Stimulated activated memory B cell treated with anti-CD40 and anti-IgM and Interleukin-4, amounts not matched to agents 10 μg/mL and 1 μg/mL and 100 μg/mL, for 72 hours (primary cell): ENCODE data around the gene FOSL1.
"Not testable (repeated sequence)": the region's sequence is repeated elsewhere in the genome, so short reads cannot be mapped to it uniquely, and the experiment has no call there.

Experiments used
- ATAC-seq: fragments of 150-1000 bp; cut with Tn5 transposase; 2 replicates; pipeline ENCODE4 v1.10.0; 2021
- H3K27ac Mint-ChIP-seq: one replicate; pipeline ENCODE4 v1.8.0; 2022; ENCODE audit warnings: mild to moderate bottlenecking, mixed read lengths
- H3K27me3 Mint-ChIP-seq: one replicate; pipeline ENCODE4 v1.8.0; 2022; ENCODE audit warnings: mixed read lengths
- H3K36me3 Mint-ChIP-seq: one replicate; pipeline ENCODE4 v1.8.0; 2022; ENCODE audit warnings: mixed read lengths
- H3K4me1 Mint-ChIP-seq: one replicate; pipeline ENCODE4 v1.8.0; 2022; ENCODE audit warnings: mixed read lengths
- H3K4me3 Mint-ChIP-seq: one replicate; pipeline ENCODE4 v1.8.0; 2022; ENCODE audit warnings: mild to moderate bottlenecking, moderate library complexity, mixed read lengths
- H3K9me3 Mint-ChIP-seq: one replicate; pipeline ENCODE4 v1.8.0; 2022; ENCODE audit warnings: mixed read lengths

The FOSL1 gene

DNA sequence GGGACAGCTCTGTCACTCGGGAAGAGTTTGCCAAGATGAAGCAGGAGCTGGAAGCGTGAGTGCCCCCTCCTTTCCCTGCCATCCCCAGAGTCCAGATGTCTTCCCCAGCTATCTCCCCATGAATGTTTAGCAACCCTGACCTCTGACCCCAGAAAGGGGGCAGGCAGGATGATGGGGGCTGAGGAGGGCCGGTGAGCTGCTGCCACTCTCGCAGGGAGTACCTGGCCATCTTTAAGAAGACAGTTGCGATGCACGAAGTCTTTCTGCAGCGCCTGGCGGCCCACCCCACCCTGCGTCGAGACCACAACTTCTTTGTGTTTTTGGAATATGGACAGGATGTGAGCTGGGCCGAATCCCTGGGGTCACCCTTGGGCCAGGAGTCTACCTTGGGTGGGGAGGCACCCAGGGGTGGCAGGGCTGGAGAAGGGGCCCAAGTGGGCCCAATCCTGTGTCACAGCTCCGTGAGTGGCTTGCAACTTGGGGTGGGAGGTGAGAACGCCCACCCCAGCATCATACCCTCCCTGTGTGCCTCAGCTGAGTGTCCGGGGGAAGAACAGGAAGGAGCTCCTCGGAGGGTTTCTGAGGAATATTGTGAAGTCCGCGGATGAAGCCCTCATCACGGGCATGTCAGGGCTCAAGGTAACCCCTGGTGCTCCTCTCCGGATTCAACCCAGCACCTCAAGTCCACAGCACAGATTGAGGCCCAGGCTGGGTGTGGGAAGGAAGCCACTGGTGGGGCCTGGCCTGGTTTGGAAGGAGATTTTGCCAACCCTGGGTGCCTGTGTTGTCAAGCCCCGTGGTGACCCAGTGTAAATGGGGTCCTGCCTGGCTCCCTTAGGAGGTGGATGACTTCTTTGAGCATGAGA is 49.7 kb downstream of the FOSL1 start:
- no peak overlapping the region for H3K27ac Mint-ChIP-seq
- H3K36me3 Mint-ChIP-seq = peaks cover 49% of the 10 kb centered on the region
- no peaks in the 10 kb centered on the region for H3K9me3 Mint-ChIP-seq
- no peak overlapping the region for H3K4me3 Mint-ChIP-seq
- no peak for ATAC-seq
- peaks cover 24% of the 10 kb centered on the region for H3K4me1 Mint-ChIP-seq
- H3K27me3 Mint-ChIP-seq = no peaks in the 10 kb centered on the region

DNA sequence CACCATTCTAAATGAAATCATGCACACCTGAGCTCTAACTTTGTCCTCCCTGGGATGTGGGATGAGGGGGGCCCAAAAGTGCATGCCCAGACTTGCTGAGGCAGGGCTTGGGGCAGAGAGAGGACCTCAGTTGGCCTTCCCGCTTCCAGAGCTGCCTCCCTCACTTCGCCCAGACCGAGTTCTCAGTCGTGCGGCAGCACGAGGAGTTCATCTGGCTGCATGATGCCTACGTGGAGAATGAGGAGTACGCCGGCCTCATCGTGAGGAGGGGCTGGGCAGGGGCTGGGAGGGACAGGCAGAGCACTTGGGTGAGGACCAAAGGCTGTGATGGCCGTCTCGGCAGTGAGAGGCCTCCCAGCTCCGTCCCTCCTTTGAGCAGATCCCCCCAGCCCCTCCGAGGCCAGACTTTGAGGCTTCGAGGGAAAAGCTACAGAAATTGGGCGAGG is 50.4 kb downstream of the FOSL1 start:
- H3K27ac Mint-ChIP-seq = no peak overlapping the region
- no peak overlapping the region for H3K4me3 Mint-ChIP-seq
- no peak for ATAC-seq
- no peaks in the 10 kb centered on the region for H3K27me3 Mint-ChIP-seq
- H3K36me3 Mint-ChIP-seq = peaks cover 43% of the 10 kb centered on the region
- H3K9me3 Mint-ChIP-seq = no peaks in the 10 kb centered on the region
- H3K4me1 Mint-ChIP-seq = peaks cover 17% of the 10 kb centered on the region

DNA sequence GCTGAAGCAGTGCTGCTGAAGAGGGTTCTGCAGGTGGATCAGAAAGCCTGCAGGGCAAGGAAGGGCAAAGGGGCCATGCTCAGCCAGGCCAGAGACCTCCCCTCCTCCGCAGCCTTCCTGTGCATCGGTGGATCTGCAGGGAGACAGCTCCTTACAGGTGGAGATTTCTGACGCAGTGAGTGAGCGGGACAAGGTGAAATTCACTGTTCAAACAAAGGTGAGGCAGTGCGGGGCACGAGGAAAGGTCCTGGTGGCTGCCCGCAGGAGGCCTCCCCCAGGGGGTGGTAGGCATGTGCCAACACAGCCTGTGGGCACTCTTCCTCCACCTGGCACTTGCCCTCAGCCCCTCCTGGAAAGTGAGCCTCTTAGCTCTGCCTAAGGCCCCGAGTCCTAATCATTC is 50.8 kb downstream of the FOSL1 start:
- Mint-ChIP-seq H3K36me3 (peaks cover 38% of the 10 kb centered on the region), H3K4me1 (peaks cover 13% of the 10 kb centered on the region), H3K27ac (no peak overlapping the region), H3K27me3 (no peaks in the 10 kb centered on the region), H3K9me3 (no peaks in the 10 kb centered on the region), H3K4me3 (no peak overlapping the region)
- ATAC-seq = no peak

DNA sequence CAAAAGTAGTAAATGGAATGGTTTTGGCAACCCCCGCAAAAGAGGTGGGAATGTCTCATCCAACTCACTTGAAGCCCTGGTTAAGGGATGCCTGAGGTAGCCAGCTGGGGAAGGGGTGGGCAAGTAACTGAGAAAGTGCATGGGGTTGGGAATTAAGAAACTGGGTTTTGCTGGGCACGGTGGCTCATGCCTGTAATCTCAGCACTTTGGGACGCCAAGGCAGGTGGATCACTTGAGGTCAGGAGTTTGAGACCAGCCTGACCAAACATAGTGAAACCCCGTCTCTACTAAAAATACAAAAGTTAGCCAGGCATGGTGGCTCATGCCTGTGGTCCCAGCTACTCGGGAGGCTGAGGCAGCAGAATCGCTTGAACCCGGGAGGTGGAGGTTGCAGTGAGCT is 51.5 kb downstream of the FOSL1 start:
- H3K36me3 Mint-ChIP-seq = peaks cover 32% of the 10 kb centered on the region
- ATAC-seq, H3K9me3 Mint-ChIP-seq, H3K27ac Mint-ChIP-seq, H3K27me3 Mint-ChIP-seq, H3K4me1 Mint-ChIP-seq, H3K4me3 Mint-ChIP-seq: not testable (repeated sequence)

DNA sequence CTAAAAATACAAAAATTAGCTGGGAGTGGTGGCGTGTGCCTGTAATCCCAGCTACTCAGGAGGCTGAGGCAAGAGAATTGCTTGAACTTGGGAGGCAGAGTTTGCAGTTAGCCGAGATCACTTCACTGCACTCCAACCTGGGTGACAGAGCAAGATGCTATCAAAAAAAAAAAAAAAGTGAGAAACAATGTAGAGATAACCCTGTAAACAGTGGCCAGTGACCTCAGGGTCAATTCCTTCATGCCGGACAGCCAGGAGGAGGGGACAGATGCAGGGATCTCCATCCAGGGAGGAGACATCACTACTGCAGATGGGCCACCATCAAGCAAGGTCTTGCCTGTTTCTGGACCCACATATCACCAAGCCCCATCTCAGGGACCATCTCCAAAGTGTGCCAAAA is 52.4 kb downstream of the FOSL1 start:
- H3K4me3 Mint-ChIP-seq = no peak overlapping the region
- H3K4me1 Mint-ChIP-seq = no peaks in the 10 kb centered on the region
- no peak overlapping the region for H3K27ac Mint-ChIP-seq
- H3K9me3 Mint-ChIP-seq = no peaks in the 10 kb centered on the region
- H3K27me3 Mint-ChIP-seq = no peaks in the 10 kb centered on the region
- peaks cover 22% of the 10 kb centered on the region for H3K36me3 Mint-ChIP-seq
- no peak for ATAC-seq

DNA sequence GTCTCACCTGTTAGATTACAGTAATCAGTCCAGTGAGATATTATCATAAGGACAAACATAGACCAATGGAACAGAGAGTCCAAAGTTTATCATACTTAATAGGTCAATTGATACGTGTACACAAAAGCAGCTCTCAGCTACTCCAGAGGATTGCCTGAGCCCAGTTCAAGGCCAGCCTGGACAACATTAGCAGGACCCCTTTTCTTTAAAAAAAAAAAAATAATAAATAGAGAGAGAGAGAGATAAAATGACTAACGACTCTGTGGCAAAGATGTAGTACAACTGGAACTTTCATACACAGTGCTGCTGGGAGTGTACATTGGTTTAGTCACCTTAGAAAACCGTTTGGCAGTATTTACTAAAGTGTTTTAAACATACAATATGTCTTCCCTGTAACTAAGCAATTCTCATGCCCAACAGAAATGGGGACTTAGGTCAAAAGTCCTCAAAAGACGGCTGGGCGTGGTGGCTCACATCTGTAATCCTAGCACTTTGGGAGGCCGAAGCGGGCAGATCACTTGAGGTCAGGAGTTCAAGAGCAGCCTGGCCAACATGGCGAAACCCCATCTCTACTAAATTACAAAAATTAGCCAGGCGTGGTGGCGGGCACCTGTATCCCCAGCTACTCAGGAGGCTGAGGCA is 55.8 kb downstream of the FOSL1 start:
- no peak overlapping the region for H3K4me3 Mint-ChIP-seq

DNA sequence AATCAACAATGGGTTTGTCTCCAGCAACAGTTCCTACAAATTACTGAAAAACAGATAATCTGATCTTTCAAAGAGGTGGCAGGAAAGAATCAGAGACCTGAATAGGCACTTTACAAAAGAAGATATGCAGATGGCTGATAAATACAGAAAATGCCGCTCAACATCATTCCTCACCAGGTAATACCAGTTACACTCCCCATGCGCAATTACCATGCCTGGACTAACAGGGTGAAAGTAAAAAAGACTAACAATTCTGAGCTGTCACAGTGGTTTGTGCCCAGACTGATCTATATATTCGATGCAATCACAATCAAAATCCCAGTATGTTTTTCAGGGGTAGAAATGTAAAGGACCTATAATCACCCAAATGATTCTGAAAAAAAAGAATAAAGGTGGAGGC is 56.4 kb downstream of the FOSL1 start:
- ATAC-seq = no peak
- H3K27ac Mint-ChIP-seq = no peak overlapping the region
- H3K9me3 Mint-ChIP-seq = no peaks in the 10 kb centered on the region
- no peaks in the 10 kb centered on the region for H3K27me3 Mint-ChIP-seq
- H3K36me3 Mint-ChIP-seq = no peaks in the 10 kb centered on the region
- no peak overlapping the region for H3K4me3 Mint-ChIP-seq
- no peaks in the 10 kb centered on the region for H3K4me1 Mint-ChIP-seq

More for the DNA sequence above, 55.8 kb downstream of the FOSL1 start:
- Mint-ChIP-seq H3K27me3 (no peaks in the 10 kb centered on the region), H3K27ac (no peak overlapping the region), H3K36me3 (no peaks in the 10 kb centered on the region), H3K9me3 (no peaks in the 10 kb centered on the region), H3K4me1 (no peaks in the 10 kb centered on the region)
- no peak for ATAC-seq

DNA sequence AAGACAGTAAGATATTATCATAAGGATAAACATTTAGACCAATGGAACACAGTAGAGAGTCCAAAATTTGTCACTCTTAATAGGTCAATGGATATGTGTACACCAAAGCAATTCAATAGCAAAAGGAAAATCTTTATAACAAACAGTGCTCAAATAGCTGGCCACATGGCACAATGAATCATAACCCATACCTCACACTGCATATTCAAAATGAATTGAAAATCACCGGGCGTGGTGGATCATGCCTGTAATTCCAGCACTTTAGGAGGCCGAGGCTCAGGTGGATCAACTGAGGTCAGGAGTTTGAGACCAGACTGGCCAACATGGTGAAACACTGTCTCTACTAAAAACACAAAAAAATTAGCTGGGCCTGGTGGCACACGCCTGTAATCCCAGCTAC is 58.0 kb downstream of the FOSL1 start:
- no peak overlapping the region for H3K4me3 Mint-ChIP-seq
- no peaks in the 10 kb centered on the region for H3K36me3 Mint-ChIP-seq
- no peak for ATAC-seq
- H3K27me3 Mint-ChIP-seq = no peaks in the 10 kb centered on the region
- H3K4me1 Mint-ChIP-seq = no peaks in the 10 kb centered on the region
- H3K27ac Mint-ChIP-seq = no peak overlapping the region
- no peaks in the 10 kb centered on the region for H3K9me3 Mint-ChIP-seq
